Liver (tissue), 9 donors: ENCODE measurements around the gene PPP1R16B. TPM values are rescaled to one million over a fixed set of nuclear protein-coding genes. Genes with fewer than 3 reads are reported as not detected.

Experiments
- DNase-seq: peaks from one replicate; pipeline ENCODE4 v3.0.0-alpha.2; 2017; ENCODE audit warnings: low spot score
- H3K27ac ChIP-seq, 2 donors: one replicate each; pipeline ENCODE4 v1.7.0; 2013; ENCODE audit warnings: inconsistent platforms in 2 of 2, low read length in 2 of 2, control low read depth in 1 of 2, low read depth in 1 of 2, mild to moderate bottlenecking in 1 of 2
- H3K27me3 ChIP-seq, 4 donors: one replicate each; pipeline versions ENCODE4 v1.6.1 to v1.7.0; 2013; ENCODE audit warnings: low read length in 3 of 4, inconsistent platforms in 1 of 4, mild to moderate bottlenecking in 1 of 4, moderate library complexity in 1 of 4; ENCODE audit not compliant: control insufficient read depth in 4 of 4, insufficient read depth in 4 of 4
- H3K36me3 ChIP-seq, 4 donors: one replicate each; pipeline versions ENCODE4 v1.6.1 to v1.7.0; 2013; ENCODE audit warnings: low read length in 3 of 4, mild to moderate bottlenecking in 3 of 4, low read depth in 1 of 4, moderate library complexity in 1 of 4; ENCODE audit not compliant: control insufficient read depth in 4 of 4, insufficient read depth in 3 of 4
- H3K4me1 ChIP-seq, 4 donors: one replicate each; pipeline versions ENCODE4 v1.6.1 to v1.7.0; 2013; ENCODE audit warnings: low read length in 3 of 4, mild to moderate bottlenecking in 3 of 4, moderate library complexity in 1 of 4; ENCODE audit not compliant: control insufficient read depth in 4 of 4, insufficient read depth in 4 of 4
- H3K4me3 ChIP-seq, 3 donors: one replicate each; pipeline versions ENCODE4 v1.6.1 to v1.7.0; 2013; ENCODE audit warnings: low read length in 3 of 3, control low read depth in 1 of 3, low read depth in 1 of 3, mild to moderate bottlenecking in 1 of 3
- H3K9ac ChIP-seq, 2 donors: one replicate each; pipeline ENCODE4 v1.7.0; 2013; ENCODE audit warnings: low read length in 2 of 2, mild to moderate bottlenecking in 2 of 2, moderate library complexity in 2 of 2, control low read depth in 1 of 2, low read depth in 1 of 2
- H3K9me3 ChIP-seq, 4 donors: one replicate each; pipeline versions ENCODE4 v1.6.1 to v1.7.0; 2013; ENCODE audit warnings: low read length in 3 of 4; ENCODE audit not compliant: control insufficient read depth in 4 of 4
- EGR1 ChIP-seq, 2 donors: IDR thresholded peaks; 2 replicates each; pipeline ENCODE4 v1.6.1; 2016 to 2018; ENCODE audit warnings: antibody characterized with exemption in 2 of 2, low read depth in 2 of 2
- FOXA1 ChIP-seq: IDR thresholded peaks from 2 replicates; pipeline ENCODE4 v1.6.1; 2016; ENCODE audit warnings: antibody characterized with exemption
- FOXA2 ChIP-seq: IDR thresholded peaks from 2 replicates; pipeline ENCODE4 v1.6.1; 2016; ENCODE audit warnings: antibody characterized with exemption
- GABPA ChIP-seq, 2 donors: IDR thresholded peaks in 1 of 2; conservative IDR thresholded peaks in 1 of 2; 2 replicates each; pipeline ENCODE4 v1.6.1; 2016; ENCODE audit warnings: antibody characterized with exemption in 2 of 2, mild to moderate bottlenecking in 1 of 2, moderate library complexity in 1 of 2
- HNF4A ChIP-seq, 2 donors: conservative IDR thresholded peaks; 2 replicates each; pipeline ENCODE4 v1.6.1; 2016; ENCODE audit warnings: antibody characterized with exemption in 2 of 2, mild to moderate bottlenecking in 2 of 2
- HNF4G ChIP-seq: IDR thresholded peaks from 2 replicates; pipeline ENCODE4 v1.6.1; 2016; ENCODE audit warnings: antibody characterized with exemption
- MAX ChIP-seq: IDR thresholded peaks from 2 replicates; pipeline ENCODE4 v1.6.1; 2016; ENCODE audit warnings: antibody characterized with exemption
- NR2F2 ChIP-seq: IDR thresholded peaks from 2 replicates; pipeline ENCODE4 v1.6.1; 2016; ENCODE audit warnings: antibody characterized with exemption
- RAD21 ChIP-seq, 2 donors: IDR thresholded peaks; 2 replicates each; pipeline ENCODE4 v1.6.1; 2016; ENCODE audit warnings: antibody characterized with exemption in 2 of 2, mild to moderate bottlenecking in 2 of 2
- RXRA ChIP-seq, 2 donors: IDR thresholded peaks; 2 replicates each; pipeline ENCODE4 v1.6.1; 2017 to 2018; ENCODE audit warnings: antibody characterized with exemption in 2 of 2, mild to moderate bottlenecking in 1 of 2
- SP1 ChIP-seq: IDR thresholded peaks from 2 replicates; pipeline ENCODE4 v1.6.1; 2018; ENCODE audit warnings: antibody characterized with exemption, mild to moderate bottlenecking
- TAF1 ChIP-seq: conservative IDR thresholded peaks from 2 replicates; pipeline ENCODE4 v1.6.1; 2016; ENCODE audit warnings: antibody characterized with exemption, mild to moderate bottlenecking
- YY1 ChIP-seq: IDR thresholded peaks from 2 replicates; pipeline ENCODE4 v1.6.1; 2016; ENCODE audit warnings: antibody characterized with exemption, mild to moderate bottlenecking
- ZBTB33 ChIP-seq: IDR thresholded peaks from 2 replicates; pipeline ENCODE4 v1.6.1; 2016; ENCODE audit warnings: antibody characterized with exemption
- WGBS: extraction: QIAGEN DNeasy Blood & Tissue Kit; methylation state at CpG from one replicate; pipeline ENCODE4 v1.1.7; 2013; 5-methylcytosine and 5-hydroxymethylcytosine counted together
- polyA plus RNA-seq, 2 donors: library from polyadenylated mRNA; stranded (reverse) in 1 of 2; unstranded in 1 of 2; fragments of 200-250 nt in 1 of 2; fragments of >200 nt in 1 of 2; fragmentation: Nextera tagmentation in 1 of 2; extraction: Ambion mirVana in 1 of 2; gene quantifications; one replicate each; pipeline versions ENCODE4 v1.2.1 to v1.2.3, GENCODE V29; 2013 to 2015
- total RNA-seq, 2 donors: library from RNA; depleted of rRNA; stranded (reverse); fragments of >200 nt; gene quantifications; one replicate each; pipeline ENCODE4 v1.2.3, GENCODE V29; 2014
- TF ChIP-seq, protein P1 (sequence below): IDR thresholded peaks from 2 replicates; pipeline ENCODE4 v1.6.1; 2016; ENCODE audit warnings: antibody characterized with exemption
- TF ChIP-seq, protein P2 (sequence below): IDR thresholded peaks from 2 replicates; pipeline ENCODE4 v1.6.1; 2016; ENCODE audit warnings: antibody characterized with exemption, mild to moderate bottlenecking
- TF ChIP-seq, protein P3 (sequence below): fragments of 150-350 bp; IDR thresholded peaks from 2 replicates; pipeline ENCODE4 v1.5.1; 2017; ENCODE audit warnings: improper control_type of control experiment, low read depth, low read length; ENCODE audit not compliant: missing input control
- donor health status: healthy.
- donor health status: healthy.
- donor health status: healthy.
- donor health status: healthy.
- donor health status: healthy.

Gene PPP1R16B
- total and polyA plus RNA-seq, 4 donors = 0.84 to 5.7 (median 1.2) TPM

DNA sequence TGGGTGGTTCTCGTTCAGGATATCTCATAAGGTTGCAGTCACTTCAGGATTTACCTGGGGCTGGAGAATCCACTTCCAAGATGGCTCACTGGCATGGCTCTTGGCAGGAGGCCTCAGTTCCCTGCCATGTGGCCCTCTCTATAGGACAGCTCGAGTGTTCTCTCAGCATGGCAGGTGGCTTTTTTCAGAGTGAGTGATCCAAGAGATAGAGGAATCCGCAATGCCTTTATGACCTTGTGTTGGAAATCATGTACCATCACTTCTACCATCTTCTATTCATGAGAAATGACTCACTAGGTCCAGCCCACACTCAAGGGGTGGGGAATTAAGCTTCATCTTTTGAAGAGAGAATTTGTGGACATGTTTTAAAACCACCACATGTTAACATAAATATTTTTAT, 37.8 kb downstream of the PPP1R16B start:
- TF ChIP-seq, protein P1, sequence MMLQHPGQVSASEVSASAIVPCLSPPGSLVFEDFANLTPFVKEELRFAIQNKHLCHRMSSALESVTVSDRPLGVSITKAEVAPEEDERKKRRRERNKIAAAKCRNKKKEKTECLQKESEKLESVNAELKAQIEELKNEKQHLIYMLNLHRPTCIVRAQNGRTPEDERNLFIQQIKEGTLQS = no peak
- TF ChIP-seq FOXA1 (no peak), RXRA (IDR thresholded peaks at IDR 0.05) (no peak), HNF4A (conservative IDR thresholded peaks at IDR 0.05) (no peak), GABPA (IDR thresholded peaks at IDR 0.05 in 1 of 2, conservative IDR thresholded peaks at IDR 0.05 in 1 of 2) (no peak)
- no peak for DNase-seq
- Histone ChIP-seq H3K4me1 (no peaks in the 10 kb centered on the region), H3K9me3 (no peaks in the 10 kb centered on the region), H3K9ac (no peak overlapping the region), H3K27ac (no peak overlapping the region), H3K27me3 (no peaks in the 10 kb centered on the region), H3K36me3 (no peaks in the 10 kb centered on the region), H3K4me3 (no peak overlapping the region)
- 73% methylated on average over 3 of the region's 3 CpGs for WGBS

GRCh38 chr20:38844963-38845362, 39.5 kb downstream of the PPP1R16B start:
- TF ChIP-seq NR2F2 = no peak
- no peak for TF ChIP-seq FOXA2
- no peak for TF ChIP-seq ZBTB33
- TF ChIP-seq, protein P2, sequence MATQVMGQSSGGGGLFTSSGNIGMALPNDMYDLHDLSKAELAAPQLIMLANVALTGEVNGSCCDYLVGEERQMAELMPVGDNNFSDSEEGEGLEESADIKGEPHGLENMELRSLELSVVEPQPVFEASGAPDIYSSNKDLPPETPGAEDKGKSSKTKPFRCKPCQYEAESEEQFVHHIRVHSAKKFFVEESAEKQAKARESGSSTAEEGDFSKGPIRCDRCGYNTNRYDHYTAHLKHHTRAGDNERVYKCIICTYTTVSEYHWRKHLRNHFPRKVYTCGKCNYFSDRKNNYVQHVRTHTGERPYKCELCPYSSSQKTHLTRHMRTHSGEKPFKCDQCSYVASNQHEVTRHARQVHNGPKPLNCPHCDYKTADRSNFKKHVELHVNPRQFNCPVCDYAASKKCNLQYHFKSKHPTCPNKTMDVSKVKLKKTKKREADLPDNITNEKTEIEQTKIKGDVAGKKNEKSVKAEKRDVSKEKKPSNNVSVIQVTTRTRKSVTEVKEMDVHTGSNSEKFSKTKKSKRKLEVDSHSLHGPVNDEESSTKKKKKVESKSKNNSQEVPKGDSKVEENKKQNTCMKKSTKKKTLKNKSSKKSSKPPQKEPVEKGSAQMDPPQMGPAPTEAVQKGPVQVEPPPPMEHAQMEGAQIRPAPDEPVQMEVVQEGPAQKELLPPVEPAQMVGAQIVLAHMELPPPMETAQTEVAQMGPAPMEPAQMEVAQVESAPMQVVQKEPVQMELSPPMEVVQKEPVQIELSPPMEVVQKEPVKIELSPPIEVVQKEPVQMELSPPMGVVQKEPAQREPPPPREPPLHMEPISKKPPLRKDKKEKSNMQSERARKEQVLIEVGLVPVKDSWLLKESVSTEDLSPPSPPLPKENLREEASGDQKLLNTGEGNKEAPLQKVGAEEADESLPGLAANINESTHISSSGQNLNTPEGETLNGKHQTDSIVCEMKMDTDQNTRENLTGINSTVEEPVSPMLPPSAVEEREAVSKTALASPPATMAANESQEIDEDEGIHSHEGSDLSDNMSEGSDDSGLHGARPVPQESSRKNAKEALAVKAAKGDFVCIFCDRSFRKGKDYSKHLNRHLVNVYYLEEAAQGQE = no peak
- Histone ChIP-seq H3K4me1 (no peaks in the 10 kb centered on the region), H3K4me3 (no peak overlapping the region), H3K9me3 (no peaks in the 10 kb centered on the region), H3K27ac (no peak overlapping the region), H3K9ac (no peak overlapping the region), H3K27me3 (peaks cover 0 to 3% (median 0%) of the 10 kb centered on the region in 4 donors), H3K36me3 (no peaks in the 10 kb centered on the region)
- WGBS = 69% methylated on average over 4 of the region's 4 CpGs
- no peak for DNase-seq

DNA sequence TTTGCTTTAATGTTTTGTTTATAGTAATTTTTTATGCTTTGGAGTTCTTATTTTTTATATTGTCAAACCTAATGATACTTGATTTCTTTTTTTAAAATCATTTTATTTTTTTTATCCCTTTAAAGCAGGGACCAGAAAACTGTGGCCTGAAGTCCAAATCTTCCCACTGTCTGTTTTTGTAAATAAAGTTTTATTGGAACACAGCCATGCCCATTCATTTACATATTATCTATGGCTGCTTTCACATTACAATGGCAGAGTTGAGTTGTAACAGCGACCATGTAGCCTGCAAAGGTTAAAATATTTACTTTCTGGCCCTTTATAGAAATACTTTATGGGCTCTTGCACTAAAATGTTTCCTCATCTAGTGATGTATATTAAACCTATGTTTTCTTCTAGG, 42.3 kb downstream of the PPP1R16B start:
- Histone ChIP-seq H3K27ac (no peak overlapping the region), H3K9ac (no peak overlapping the region), H3K36me3 (no peaks in the 10 kb centered on the region), H3K4me3 (no peak overlapping the region), H3K9me3 (no peaks in the 10 kb centered on the region), H3K4me1 (no peaks in the 10 kb centered on the region), H3K27me3 (peaks cover 0 to 3% (median 0%) of the 10 kb centered on the region in 4 donors)
- 69% methylated on average over 1 of the region's 1 CpG for WGBS
- DNase-seq = no peak
- no peak for TF ChIP-seq YY1
- TF ChIP-seq RXRA (IDR thresholded peaks at IDR 0.05) = no peak
- TF ChIP-seq, protein P3, sequence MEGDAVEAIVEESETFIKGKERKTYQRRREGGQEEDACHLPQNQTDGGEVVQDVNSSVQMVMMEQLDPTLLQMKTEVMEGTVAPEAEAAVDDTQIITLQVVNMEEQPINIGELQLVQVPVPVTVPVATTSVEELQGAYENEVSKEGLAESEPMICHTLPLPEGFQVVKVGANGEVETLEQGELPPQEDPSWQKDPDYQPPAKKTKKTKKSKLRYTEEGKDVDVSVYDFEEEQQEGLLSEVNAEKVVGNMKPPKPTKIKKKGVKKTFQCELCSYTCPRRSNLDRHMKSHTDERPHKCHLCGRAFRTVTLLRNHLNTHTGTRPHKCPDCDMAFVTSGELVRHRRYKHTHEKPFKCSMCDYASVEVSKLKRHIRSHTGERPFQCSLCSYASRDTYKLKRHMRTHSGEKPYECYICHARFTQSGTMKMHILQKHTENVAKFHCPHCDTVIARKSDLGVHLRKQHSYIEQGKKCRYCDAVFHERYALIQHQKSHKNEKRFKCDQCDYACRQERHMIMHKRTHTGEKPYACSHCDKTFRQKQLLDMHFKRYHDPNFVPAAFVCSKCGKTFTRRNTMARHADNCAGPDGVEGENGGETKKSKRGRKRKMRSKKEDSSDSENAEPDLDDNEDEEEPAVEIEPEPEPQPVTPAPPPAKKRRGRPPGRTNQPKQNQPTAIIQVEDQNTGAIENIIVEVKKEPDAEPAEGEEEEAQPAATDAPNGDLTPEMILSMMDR = no peak
- no peak for TF ChIP-seq GABPA (IDR thresholded peaks at IDR 0.05 in 1 of 2, conservative IDR thresholded peaks at IDR 0.05 in 1 of 2)
- no peak for TF ChIP-seq EGR1 (IDR thresholded peaks at IDR 0.05; ENCODE audit: low read depth in 2 of 2)
- TF ChIP-seq FOXA1 = no peak
- no peak for TF ChIP-seq TAF1
- TF ChIP-seq, protein P1 = no peak
- TF ChIP-seq MAX = no peak
- TF ChIP-seq FOXA2 = no peak
- TF ChIP-seq SP1 = no peak
- TF ChIP-seq HNF4G = no peak
- TF ChIP-seq ZBTB33 = no peak
- no peak for TF ChIP-seq RAD21 (IDR thresholded peaks at IDR 0.05)
